Brain microvascular endothelial cell (primary cell): ENCODE measurements around the gene BMP3.

ENCODE experiments used
- DNase-seq: peaks from one replicate; pipeline ENCODE4 v3.0.0-alpha.2; 2020
- H3K27ac ChIP-seq: fragments of 250-450 bp; sonication (Bioruptor Pico); 2 replicates; pipeline ENCODE4 v1.5.1; 2020; ENCODE audit warnings: mild to moderate bottlenecking, moderate library complexity
- H3K27me3 ChIP-seq: fragments of 250-450 bp; sonication (Bioruptor Pico); replicated peaks from 2 replicates; pipeline ENCODE4 v1.5.1; 2020; ENCODE audit warnings: mild to moderate bottlenecking
- H3K36me3 ChIP-seq: fragments of 250-450 bp; sonication (Bioruptor Pico); replicated peaks from 2 replicates; pipeline ENCODE4 v1.5.1; 2020; ENCODE audit warnings: mild to moderate bottlenecking
- H3K4me3 ChIP-seq: 2 replicates; pipeline ENCODE4 v1.5.1; 2011; ENCODE audit warnings: low read depth, mild to moderate bottlenecking, control low read depth, low read length, moderate library complexity
- CTCF ChIP-seq: IDR thresholded peaks from 2 replicates; pipeline ENCODE4 v1.5.1; 2011; ENCODE audit warnings: low read depth, mild to moderate bottlenecking, moderate library complexity, low read length, control low read depth, inconsistent platforms; ENCODE audit errors: missing control alignments
- in situ Hi-C: cut with HindIII; loops from 2 replicates; pipeline ENCODE4 v1.10.0; 2017; ENCODE audit warnings: low sequenced_read_pairs, low pct_ligation_motif_present

Gene BMP3

GRCh38 chr4:81030061-81030980 lies at the start of gene BMP3:
Gene BMP3, plus strand, starts transcription at chr4:81030708. Its CDS starts 577 bp downstream, at chr4:81031285.
- H3K27ac ChIP-seq, result no peak within 1 kb of the TSS
- peak within 1 kb of the TSS; percentile 41 for H3K4me3 ChIP-seq
- DNase-seq, result no peak
- H3K27me3 ChIP-seq, result peaks cover 29% of the 10 kb centered on the region
- no peaks in the 10 kb centered on the region for H3K36me3 ChIP-seq
- TF ChIP-seq CTCF, result no peak
- in situ Hi-C loops, result loop anchor here (10.0 kb wide), 1 partner anchor 666 kb away; no protein-coding TSS in a partner anchor

- TF ChIP-seq CTCF, result no peak
- H3K27me3 ChIP-seq, result no peaks in the 10 kb centered on the region
Measured at GRCh38 chr4:80986011-80986410, 44.5 kb upstream of the BMP3 start.

DNA sequence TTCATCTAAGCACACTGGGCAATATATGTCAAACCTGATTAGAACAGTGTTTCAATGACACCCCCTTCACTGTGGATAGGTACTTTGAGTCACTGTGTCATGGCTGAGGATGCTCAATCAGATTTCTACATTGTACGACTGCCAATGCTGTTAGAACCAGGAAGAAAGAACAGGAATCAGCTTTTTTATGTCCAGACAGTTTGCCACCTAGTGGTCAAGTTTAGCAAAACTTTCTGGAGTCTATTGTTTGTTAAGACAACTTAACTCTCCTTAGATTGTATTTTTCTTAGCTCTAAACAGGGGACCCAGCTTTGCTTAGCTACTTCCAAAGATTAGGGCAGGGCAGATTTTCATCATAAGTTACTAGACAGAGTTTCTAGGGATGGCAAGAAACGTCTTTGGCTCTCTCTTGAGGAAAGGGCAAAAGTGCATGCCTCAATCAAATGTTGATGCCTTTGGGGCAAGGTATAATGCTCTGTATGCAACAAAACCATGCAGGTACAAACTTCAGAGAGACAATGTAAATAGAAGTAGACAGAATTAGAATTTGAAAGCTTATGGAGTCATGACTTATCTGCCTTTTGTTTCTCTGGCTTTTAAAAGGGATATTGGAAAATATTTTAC lies 40.5 kb upstream of the BMP3 start:
- in situ Hi-C loops, result no loop called here
- H3K4me3 ChIP-seq, result no peak overlapping the region
- H3K27ac ChIP-seq, result no peak overlapping the region
- no peaks in the 10 kb centered on the region for H3K36me3 ChIP-seq
- peak; percentile 63 for TF ChIP-seq CTCF
- peak; percentile 59 for DNase-seq
- no peaks in the 10 kb centered on the region for H3K27me3 ChIP-seq

More at GRCh38 chr4:80986011-80986410, 44.5 kb upstream of the BMP3 start:
- in situ Hi-C loops, result no loop called here
- H3K4me3 ChIP-seq, result no peak overlapping the region
- H3K36me3 ChIP-seq, result no peaks in the 10 kb centered on the region
- DNase-seq, result no peak
- no peak overlapping the region for H3K27ac ChIP-seq

- TF ChIP-seq CTCF, result no peak
- no peaks in the 10 kb centered on the region for H3K27me3 ChIP-seq
Measured at GRCh38 chr4:80990851-80991250, 39.7 kb upstream of the BMP3 start.

DNA sequence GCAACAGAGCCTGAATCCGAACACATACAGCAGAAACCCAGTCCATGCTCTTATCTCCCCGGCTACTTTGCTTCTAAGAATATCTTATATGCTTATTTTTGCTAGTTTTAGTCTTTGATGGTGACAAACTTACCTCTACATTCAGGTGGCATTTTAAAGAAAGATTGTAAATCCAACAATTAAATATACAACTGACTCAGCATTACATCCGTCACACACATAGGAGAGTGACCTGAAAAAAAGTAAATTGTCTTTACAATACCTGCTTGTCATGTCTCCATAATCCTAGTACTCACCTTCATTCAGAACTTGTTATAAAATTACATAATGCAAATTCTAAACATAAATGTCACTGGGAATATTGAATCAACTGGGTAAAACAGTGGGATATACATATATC lies 30.6 kb upstream of the BMP3 start:
- no peaks in the 10 kb centered on the region for H3K36me3 ChIP-seq
- no peak overlapping the region for H3K4me3 ChIP-seq
- no peaks in the 10 kb centered on the region for H3K27me3 ChIP-seq
- no peak overlapping the region for H3K27ac ChIP-seq
- DNase-seq, result no peak
- in situ Hi-C loops, result no loop called here
- TF ChIP-seq CTCF, result no peak

More at GRCh38 chr4:80990851-80991250, 39.7 kb upstream of the BMP3 start:
- in situ Hi-C loops, result no loop called here
- no peaks in the 10 kb centered on the region for H3K36me3 ChIP-seq
- DNase-seq, result no peak
- H3K4me3 ChIP-seq, result no peak overlapping the region
- no peak overlapping the region for H3K27ac ChIP-seq
